Activated effector memory CD4-positive, alpha-beta T cell treated with anti-CD3 and anti-CD28 coated beads, Interleukin-2, amount 50 U/mL, for 16 hours (primary cell): ENCODE data around the gene CTNND2.

Experiments used
- DNase-seq: peaks from one replicate; pipeline ENCODE4 v3.0.0-alpha.2; 2020

CTNND2 gene

DNA sequence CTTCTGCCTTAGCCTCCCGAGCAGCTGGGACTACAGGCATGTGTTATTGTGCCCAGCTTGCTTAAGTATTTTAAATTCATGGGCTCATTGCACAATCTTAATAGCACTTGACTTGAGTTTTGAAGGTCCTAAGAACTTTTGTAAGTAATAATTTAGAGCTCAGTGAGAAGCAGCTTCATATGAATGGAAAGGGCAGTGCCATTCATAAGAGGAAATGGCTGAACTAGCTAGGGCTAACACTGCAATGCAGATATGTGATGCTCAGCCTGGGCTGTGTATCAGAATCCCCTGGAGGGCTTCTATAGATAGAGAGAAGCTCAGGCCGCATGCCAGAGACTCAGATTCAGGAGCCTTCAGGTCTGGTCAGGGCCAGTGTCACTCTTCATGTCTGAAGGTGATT lies 847.7 kb downstream of the CTNND2 start:
- no peak for DNase-seq

GRCh38 chr5:11054014-11054413 lies 850.2 kb downstream of the CTNND2 start:
- DNase-seq, result no peak

GRCh38 chr5:11052871-11053270 lies 851.4 kb downstream of the CTNND2 start:
- no peak for DNase-seq

DNA sequence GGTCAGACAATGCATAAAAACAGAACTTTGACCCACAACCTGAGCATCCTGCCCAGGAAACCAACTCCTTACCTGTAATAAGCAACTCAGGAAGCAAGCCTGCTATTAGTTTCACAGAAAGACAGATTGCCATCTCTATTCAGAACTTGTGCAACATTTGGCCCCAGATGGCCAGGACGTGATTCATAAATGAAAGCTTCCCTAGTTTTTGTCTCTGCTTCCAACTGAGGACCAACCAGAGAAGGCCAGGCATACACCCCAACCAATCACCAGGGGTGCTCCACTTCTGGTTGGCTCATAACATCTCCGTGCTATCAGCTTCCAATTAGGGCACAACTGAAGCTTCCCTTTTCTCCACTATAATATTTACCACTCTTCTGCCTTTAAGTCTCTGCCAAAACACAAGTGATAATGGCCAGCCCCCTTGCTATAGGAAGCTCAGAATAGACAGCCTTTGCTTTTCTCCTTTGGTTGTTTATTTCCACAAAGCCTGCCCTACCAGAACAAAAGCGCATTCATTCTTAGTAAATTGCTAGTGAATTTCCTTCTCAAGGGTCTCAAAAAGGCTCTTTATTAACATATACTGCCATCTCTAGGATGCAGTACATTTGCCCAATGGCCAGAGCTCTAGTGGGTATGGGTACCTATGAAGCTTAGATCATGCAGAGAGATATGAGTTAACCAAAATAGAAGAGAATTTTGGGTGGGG lies 853.5 kb downstream of the CTNND2 start:
- DNase-seq, result no peak

- no peak for DNase-seq
These were observed 855.5 kb downstream of the CTNND2 start for GRCh38 chr5:11048760-11049159.

DNA sequence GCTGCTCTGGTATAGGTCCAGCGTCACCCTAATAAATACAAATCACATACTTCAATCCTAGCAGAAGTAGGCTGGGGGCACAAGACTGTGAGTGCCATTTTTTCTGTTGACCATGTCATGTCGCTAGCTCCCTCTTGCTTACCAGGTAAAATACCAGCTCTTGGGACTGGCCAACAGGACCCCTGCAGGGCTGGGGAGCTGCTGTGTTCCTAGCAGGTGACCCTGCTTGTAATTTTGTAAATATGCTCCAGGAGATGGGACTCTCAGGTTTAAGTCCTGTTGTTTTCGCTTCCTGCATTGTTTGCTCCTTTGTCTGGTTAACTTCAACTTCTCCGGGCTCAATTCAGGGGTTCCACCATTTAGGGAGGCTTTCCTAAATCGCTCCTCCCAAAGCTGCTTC lies 856.6 kb downstream of the CTNND2 start:
- DNase-seq, result no peak

DNA sequence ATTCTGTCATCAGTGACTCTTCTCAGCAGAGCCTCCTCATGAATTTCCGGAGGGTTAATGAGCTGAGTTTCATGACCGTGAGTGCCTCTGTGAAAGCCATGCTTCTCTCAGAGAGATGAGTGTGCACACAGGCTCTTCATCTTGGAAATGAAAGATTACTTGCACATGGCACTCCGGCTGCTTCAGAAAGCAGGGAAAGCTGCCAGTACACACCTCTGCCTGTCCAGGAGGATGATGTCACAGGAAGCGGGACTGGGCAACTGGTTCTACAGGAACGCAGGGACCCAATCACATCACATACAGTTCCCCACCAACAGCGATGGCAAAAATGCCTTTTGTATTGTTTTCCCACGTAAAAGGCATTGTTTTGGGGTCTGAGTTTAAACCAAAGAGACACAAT lies 857.2 kb downstream of the CTNND2 start:
- DNase-seq, result no peak

DNA sequence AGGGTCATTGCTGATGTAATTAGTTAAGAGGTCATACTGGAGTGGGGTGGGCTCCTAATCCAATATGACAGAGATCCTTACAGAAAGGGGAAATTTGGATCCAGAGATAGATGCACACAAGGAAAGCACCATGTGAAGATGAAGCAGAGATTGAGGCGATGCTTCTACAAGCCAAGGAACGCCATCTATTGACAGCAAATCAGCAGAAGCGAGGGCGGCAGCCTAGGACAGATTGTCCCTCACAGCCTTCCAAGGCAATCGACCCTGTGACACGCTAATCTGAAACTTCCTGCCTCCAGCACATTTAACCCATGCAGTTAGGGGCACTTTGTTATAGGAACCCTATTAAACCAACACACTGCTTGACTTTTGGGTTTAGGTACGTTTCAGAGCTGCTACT lies 858.1 kb downstream of the CTNND2 start:
- DNase-seq, result no peak

- no peak for DNase-seq
These were observed 858.8 kb downstream of the CTNND2 start for GRCh38 chr5:11045411-11045810.

GRCh38 chr5:11044581-11044980 lies 859.7 kb downstream of the CTNND2 start:
- DNase-seq, result no peak

GRCh38 chr5:11043881-11044280 lies 860.4 kb downstream of the CTNND2 start:
- DNase-seq, result no peak

DNA sequence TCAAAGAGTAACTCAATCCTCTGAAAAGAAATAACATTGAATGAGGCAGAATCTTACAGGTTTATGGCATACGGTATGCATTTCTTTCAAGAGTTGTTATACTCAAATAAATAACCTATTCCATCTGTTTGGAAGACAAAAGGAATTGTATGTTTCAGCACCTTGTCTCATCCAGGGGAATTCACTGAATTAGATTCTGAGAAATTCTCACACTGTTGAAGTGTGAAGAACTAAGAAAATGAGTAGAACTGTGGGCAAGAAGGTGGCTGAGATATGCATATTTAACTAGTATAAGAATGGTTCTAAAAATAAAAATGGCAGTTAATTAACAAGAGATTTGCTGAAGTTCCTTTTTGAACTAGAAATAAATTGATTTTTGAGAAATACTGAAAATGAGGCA lies 863.9 kb downstream of the CTNND2 start:
- DNase-seq, result no peak

- no peak for DNase-seq
These were observed 865.5 kb downstream of the CTNND2 start for GRCh38 chr5:11038772-11039171.

DNA sequence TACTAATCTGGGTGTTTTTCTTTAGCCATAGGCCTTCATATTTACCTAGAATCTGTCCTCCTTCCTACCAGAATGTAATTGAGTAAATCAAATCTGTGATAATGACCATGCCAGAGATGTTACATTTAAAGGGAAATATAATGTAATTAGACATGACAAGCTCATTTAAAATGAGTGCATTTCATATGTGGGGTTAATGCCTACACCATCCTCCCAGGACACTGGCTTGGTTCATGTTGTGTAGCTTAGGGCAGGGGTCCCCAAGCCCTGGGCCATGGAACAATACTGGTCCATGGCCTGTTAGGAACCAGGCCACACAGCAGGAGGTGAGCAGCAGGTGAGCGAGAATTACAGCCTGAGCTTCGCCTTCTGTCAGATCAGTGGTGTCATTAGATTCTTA lies 866.3 kb downstream of the CTNND2 start:
- DNase-seq, result no peak

DNA sequence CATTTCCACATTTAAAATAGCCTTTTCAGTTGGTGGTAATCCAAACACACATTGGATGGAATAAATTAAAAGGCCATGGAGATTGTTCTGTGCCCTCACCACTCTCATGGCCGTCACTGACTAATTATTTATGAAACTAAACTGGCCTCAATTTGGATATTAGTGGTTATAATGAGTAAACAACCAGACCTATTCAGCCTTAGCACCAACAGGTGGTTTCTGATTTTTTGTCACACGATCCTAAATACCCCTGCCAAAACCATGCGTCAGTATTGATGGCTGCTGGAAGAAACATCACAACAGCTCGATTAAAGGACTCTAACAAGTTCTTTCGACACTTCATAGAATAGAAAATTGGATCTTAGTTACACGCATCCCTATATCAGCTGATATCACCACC lies 867.2 kb downstream of the CTNND2 start:
- no peak for DNase-seq

DNA sequence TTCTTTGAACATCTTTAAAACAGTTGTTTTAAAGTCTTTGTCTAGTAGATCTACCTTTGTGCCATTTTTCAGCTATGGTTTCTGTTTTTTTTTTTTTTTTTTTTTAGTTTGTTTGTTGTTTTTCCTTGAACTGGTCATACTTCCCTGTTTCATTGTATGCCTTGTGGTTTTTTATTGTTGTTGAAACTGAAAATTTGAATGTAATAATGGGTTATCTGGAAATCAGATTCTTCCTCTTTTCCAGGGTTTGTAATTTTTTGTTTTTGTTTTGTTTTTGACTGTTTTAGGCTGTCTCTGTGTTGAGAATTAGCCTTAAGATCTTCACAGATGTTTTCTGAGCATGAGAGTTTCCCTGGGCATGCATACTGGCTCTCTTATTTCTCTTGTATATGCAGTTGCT lies 873.6 kb downstream of the CTNND2 start:
- DNase-seq, result no peak

DNA sequence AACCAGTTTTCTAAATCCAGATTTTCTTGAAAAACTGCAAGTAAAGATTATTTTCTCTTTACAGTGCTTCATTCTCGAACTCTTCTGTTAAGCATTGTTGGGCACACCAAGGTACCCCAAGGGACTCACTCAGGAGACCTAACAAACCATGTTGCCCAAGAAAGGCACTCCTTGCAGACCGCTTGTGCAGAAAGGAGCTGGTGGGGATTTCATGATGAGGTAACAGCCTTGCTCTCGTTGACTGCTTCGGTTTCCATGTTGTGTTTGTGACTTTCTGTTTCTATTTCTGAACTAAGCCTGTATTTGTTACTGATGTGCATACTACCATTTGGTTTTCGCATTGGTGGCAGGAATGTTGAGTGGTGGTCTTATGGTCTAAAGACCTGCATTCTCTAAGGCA lies 876.6 kb downstream of the CTNND2 start:
- no peak for DNase-seq

DNA sequence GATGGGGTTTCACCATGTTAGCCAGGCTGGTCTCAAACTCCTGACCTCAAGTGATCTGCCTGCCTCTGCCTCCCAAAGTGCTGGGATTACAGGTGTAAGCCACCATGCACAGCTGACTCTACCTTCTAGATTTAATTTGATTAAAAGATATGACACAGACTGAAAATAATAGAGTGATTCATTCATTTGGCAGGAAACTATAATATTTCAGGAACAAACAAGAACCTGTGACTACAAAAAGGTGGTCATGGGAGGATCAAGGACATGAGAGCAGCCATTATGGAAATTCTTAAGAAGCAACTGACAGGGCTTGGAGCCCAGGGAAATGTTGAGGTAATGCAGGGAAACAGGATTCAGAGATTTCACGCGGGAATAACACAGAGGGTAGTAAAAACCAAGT lies 877.7 kb downstream of the CTNND2 start:
- no peak for DNase-seq

DNA sequence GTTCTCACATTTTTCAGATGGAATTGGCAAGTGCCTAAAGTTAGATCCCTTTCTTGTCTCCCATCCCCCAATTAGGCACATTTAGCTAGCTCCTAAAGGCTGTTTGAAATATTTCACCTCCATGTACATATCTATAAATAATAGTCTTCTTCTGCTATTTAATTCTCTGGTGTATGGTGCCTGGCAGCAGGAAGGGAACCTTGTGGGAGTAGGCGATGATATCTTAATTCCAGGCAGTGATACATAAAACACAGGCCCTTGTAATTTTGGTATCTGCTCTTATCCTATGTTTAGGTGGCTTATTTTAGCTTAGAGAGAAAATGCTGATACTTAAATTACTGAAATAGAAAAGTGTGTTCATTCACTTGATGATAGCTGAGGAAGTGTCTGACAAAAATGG lies 880.3 kb downstream of the CTNND2 start:
- no peak for DNase-seq

DNA sequence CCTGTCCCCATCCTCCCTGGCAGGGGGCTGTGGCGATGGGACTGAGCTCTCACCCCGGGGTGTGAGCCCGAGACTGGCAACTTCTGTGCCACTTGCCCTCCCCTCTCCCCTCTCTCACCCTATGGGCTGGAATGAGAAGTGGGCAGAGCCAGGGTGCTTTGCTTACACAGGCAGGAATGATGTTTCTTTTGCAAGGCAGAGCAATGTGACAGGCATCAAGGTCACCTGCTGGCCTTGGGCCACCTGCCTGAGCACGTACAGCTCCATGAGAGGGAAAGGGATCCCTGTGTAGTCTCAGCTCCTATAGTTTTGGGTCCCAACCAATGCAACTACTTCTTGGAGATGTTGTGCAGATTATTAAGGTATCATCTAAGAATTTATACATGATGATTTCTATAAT lies 890.5 kb downstream of the CTNND2 start:
- no peak for DNase-seq

GRCh38 chr5:11012295-11012694 lies 892.0 kb downstream of the CTNND2 start:
- no peak for DNase-seq

DNA sequence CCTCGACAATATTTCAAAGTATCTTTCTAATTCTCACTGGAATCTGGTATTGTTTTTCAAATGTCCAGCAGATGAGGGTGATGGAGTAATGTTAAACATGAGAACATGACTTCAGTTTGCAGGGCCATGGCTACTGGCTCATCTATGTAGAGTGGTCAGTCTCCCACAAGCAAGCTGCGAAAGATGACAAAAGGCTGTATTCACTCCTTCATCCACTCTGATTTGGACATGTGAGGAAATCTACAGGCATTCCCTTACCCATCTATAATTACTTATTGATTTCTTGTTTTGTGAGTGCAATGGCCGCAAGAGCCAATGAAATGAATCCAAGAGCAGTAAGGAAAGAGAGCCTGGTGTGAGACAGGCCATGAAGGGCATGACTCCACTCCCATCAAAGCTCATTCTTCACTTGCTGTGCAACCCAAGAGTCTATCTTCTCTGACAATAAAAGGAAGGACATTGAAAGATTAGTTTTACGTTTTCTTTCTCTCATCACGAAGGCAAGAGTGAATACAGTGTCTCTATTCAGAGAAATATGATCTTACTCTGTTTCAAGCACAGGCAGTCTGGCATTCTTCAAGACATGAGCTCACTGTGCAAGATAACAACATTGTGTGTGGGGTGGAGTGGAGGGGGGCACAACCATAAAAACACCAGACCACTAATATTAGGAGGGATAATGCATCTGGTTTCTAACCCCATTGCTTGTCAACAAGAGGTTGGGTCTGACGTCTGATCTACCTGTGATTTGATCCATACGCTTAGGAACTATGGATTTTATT lies 893.6 kb downstream of the CTNND2 start:
- no peak for DNase-seq

GRCh38 chr5:11009576-11009975 lies 894.7 kb downstream of the CTNND2 start:
- DNase-seq, result no peak

DNA sequence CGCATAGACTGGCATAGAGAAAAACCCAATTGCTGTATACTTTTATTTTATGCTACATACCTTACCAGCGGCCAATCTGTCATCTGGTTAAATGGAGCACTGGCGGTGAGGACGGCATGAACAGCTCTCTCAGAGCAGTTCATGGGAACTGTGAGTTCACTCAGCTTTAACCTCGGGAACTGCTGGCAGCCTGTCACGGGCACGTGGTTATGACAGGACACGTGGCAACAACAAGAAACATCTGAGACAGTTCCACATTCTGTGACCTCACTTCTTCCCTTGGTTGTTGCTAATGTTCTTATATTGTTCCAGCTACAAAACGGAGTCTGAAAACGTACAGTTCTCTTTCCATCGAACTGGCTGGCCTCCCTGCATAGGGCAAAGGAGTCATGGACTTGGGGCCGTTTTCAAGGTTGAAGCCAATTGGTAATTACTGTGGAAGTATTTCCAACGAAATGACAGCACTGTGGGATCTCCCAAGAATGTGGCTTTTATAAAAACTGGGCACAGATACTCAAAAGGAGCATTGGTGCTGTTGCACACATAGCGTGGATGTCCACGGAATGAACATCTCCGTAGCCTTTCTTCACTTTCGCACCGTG lies 896.9 kb downstream of the CTNND2 start:
- no peak for DNase-seq
